K562 (cell line): ENCODE data around the gene LYPD3. TPM values are rescaled to one million over a fixed set of nuclear protein-coding genes. Genes with fewer than 3 reads are reported as not detected.
A peak's percentile ranks its signal among the peaks of the same experiment; 100 is the strongest.

Experiments used
- TCF7L2 ChIP-seq: fragments of 150-350 bp; IDR thresholded peaks from 2 replicates; pipeline ENCODE4 v1.6.1; 2016; ENCODE audit warnings: low read depth, mild to moderate bottlenecking, low read length, moderate library complexity
- ZBTB40 ChIP-seq, 2 experiments: fragments of 450-650 bp in 1 of 2; sonication (generic) in 1 of 2; formaldehyde crosslinking in 1 of 2; IDR thresholded peaks; 2 replicates each; pipeline versions ENCODE4 v1.7.1 to v1.9.0; 2016 to 2022; ENCODE audit warnings: inconsistent platforms in 1 of 2, mild to moderate bottlenecking in 1 of 2, missing genetic modification reagents in 1 of 2
- polyA plus RNA-seq, 8 experiments: library from polyadenylated mRNA; depleted of rRNA in 4 of 8; stranded (reverse) in 5 of 8; unstranded in 3 of 8; fragments of >200 nt; fragmentation: Nextera tagmentation in 2 of 8; fragmentation: Illumina TruSeq in 1 of 8; extraction: Ambion mirVana in 2 of 8; extraction: Trizol in 1 of 8; gene quantifications; 2 replicates each; pipeline versions ENCODE4 v1.2.1 to v1.2.3, GENCODE V29; 2011 to 2014; ENCODE audit warnings: inconsistent platforms in 1 of 8, missing spikeins in 1 of 8
- total RNA-seq, 7 experiments: library from RNA; depleted of rRNA in 6 of 7; stranded (reverse); fragments of >200 nt in 6 of 7; fragmentation: Illumina TruSeq in 2 of 7; extraction: Trizol in 2 of 7; gene quantifications; 2 replicates each; pipeline versions ENCODE4 v1.2.1 to v1.2.3, GENCODE V29; 2011 to 2021; ENCODE audit warnings: low replicate concordance in 1 of 7

Gene LYPD3
- total and polyA plus RNA-seq, 9 of the 15 experiments (the other 6 are each of a cell fraction or from before 2014, with no cell fraction given) = 0.04 to 0.33 (median 0.20) TPM; not detected in 1

GRCh38 chr19:43460362-43461016, 4.9 kb downstream of the LYPD3 start (continued):
- TF ChIP-seq ZBTB40 (IDR thresholded peaks at IDR 0.05) = peak; percentile 83
- TF ChIP-seq ZBTB40 (CRISPR knock-in tag; IDR thresholded peaks at IDR 0.05) = peak; percentile 83
- peak; percentile 64; the same call in 1 of the 2 replicates for TF ChIP-seq TCF7L2
